ENCODE results near the gene FCER1G. TPM values are rescaled to one million over a fixed set of nuclear protein-coding genes. Genes with fewer than 3 reads are reported as not detected.
A peak's percentile ranks its signal among the peaks of the same experiment; 100 is the strongest.

Gene FCER1G
- total and polyA plus RNA-seq, 9 of the 15 experiments (the other 6 are each of a cell fraction or from before 2014, with no cell fraction given) = 0.15 to 0.69 (median 0.31) TPM; not detected in 2

- peaks cover 15 to 23% of the 10 kb centered on the region in 2 experiments; a peak in 4 of 5 replicates for H3K4me1 ChIP-seq (replicated peaks in 1 of 2; ENCODE audit: control insufficient read depth in 2 of 2, insufficient read depth in 2 of 2, low read length in 2 of 2)
- intact Hi-C loops (cut with micrococcal nuclease) (loop anchor here (2.0 kb wide), 1 partner anchor 31 kb away; no protein-coding TSS in a partner anchor), in situ Hi-C loops (cut with MboI) (no loop called here)
- H3K4me3 ChIP-seq = no peak overlapping the region
- peaks cover 19% of the 10 kb centered on the region for H3K79me2 ChIP-seq (ENCODE audit: control insufficient read depth, insufficient read depth, low read length)
- WGBS (ENCODE audit: insufficient coverage, low coverage, missing lambda C conversion rate) = 70% methylated on average over 7 of the region's 7 CpGs
- no peaks in the 10 kb centered on the region for H4K20me1 ChIP-seq (replicated peaks; ENCODE audit: control insufficient read depth, insufficient read depth, low read length)
- FAIRE-seq (no peak), ATAC-seq (no peak), DNase-seq (ENCODE audit: extremely low read depth in 1 of 4, low spot score in 3 of 4) (peak in 2 of 4 experiments; percentile 43)
- H2AFZ ChIP-seq (ENCODE audit: low read depth, low read length) = no peak overlapping the region
- ChIA-PET CTCF (ENCODE audit: low intra/inter-chr PET ratio) (interaction anchor here (0.7 to 1.1 kb wide), 2 partner anchors 15 to 258 kb away, joined by 3 to 4 read pairs; no protein-coding TSS in a partner anchor), POLR2A (interaction anchor here (1.1 to 2.0 kb wide), 2 partner anchors 11 to 16 kb away, joined by 4 to 8 read pairs; no protein-coding TSS in a partner anchor)
- H3K9me1 ChIP-seq (ENCODE audit: control insufficient read depth, insufficient read depth, low read length) = no peaks in the 10 kb centered on the region
- H3K27me3 ChIP-seq (ENCODE audit: control insufficient read depth in 2 of 2, insufficient read depth in 2 of 2, low read length in 2 of 2) = no peaks in the 10 kb centered on the region
- H3K9ac ChIP-seq (ENCODE audit: insufficient read depth in 1 of 2, low read depth in 2 of 2, low read length in 2 of 2) = no peak overlapping the region
- no peak overlapping the region for H3K4me2 ChIP-seq (ENCODE audit: insufficient read depth, low read length)
- H3K36me3 ChIP-seq (ENCODE audit: control insufficient read depth, insufficient read depth, low read length) = peaks cover 15% of the 10 kb centered on the region
- no TSS peak for BruUV-seq (replicated peaks)
- H3K9me3 ChIP-seq (replicated peaks; ENCODE audit: control insufficient read depth, insufficient read depth, low read depth, low read length) = no peaks in the 10 kb centered on the region
- H3K27ac ChIP-seq (ENCODE audit: extremely low read depth, low read depth, low read length) = no peak overlapping the region
- TF ChIP-seq KDM1A (IDR thresholded peaks at IDR 0.05) = peak in 1 of 2 experiments; percentile 72; a peak in 2 of 4 replicates
- no peak for TF ChIP-seq POLR2AphosphoS5 (IDR thresholded peaks at IDR 0.05; ENCODE audit: control insufficient read depth, insufficient read depth, low read depth, low read length)
- TF ChIP-seq FOSL1 (tag; conservative IDR thresholded peaks at IDR 0.05) = 0 out of 2 replicates have a peak, but pooled peaks have one; percentile 21
- TF ChIP-seq, protein P1, sequence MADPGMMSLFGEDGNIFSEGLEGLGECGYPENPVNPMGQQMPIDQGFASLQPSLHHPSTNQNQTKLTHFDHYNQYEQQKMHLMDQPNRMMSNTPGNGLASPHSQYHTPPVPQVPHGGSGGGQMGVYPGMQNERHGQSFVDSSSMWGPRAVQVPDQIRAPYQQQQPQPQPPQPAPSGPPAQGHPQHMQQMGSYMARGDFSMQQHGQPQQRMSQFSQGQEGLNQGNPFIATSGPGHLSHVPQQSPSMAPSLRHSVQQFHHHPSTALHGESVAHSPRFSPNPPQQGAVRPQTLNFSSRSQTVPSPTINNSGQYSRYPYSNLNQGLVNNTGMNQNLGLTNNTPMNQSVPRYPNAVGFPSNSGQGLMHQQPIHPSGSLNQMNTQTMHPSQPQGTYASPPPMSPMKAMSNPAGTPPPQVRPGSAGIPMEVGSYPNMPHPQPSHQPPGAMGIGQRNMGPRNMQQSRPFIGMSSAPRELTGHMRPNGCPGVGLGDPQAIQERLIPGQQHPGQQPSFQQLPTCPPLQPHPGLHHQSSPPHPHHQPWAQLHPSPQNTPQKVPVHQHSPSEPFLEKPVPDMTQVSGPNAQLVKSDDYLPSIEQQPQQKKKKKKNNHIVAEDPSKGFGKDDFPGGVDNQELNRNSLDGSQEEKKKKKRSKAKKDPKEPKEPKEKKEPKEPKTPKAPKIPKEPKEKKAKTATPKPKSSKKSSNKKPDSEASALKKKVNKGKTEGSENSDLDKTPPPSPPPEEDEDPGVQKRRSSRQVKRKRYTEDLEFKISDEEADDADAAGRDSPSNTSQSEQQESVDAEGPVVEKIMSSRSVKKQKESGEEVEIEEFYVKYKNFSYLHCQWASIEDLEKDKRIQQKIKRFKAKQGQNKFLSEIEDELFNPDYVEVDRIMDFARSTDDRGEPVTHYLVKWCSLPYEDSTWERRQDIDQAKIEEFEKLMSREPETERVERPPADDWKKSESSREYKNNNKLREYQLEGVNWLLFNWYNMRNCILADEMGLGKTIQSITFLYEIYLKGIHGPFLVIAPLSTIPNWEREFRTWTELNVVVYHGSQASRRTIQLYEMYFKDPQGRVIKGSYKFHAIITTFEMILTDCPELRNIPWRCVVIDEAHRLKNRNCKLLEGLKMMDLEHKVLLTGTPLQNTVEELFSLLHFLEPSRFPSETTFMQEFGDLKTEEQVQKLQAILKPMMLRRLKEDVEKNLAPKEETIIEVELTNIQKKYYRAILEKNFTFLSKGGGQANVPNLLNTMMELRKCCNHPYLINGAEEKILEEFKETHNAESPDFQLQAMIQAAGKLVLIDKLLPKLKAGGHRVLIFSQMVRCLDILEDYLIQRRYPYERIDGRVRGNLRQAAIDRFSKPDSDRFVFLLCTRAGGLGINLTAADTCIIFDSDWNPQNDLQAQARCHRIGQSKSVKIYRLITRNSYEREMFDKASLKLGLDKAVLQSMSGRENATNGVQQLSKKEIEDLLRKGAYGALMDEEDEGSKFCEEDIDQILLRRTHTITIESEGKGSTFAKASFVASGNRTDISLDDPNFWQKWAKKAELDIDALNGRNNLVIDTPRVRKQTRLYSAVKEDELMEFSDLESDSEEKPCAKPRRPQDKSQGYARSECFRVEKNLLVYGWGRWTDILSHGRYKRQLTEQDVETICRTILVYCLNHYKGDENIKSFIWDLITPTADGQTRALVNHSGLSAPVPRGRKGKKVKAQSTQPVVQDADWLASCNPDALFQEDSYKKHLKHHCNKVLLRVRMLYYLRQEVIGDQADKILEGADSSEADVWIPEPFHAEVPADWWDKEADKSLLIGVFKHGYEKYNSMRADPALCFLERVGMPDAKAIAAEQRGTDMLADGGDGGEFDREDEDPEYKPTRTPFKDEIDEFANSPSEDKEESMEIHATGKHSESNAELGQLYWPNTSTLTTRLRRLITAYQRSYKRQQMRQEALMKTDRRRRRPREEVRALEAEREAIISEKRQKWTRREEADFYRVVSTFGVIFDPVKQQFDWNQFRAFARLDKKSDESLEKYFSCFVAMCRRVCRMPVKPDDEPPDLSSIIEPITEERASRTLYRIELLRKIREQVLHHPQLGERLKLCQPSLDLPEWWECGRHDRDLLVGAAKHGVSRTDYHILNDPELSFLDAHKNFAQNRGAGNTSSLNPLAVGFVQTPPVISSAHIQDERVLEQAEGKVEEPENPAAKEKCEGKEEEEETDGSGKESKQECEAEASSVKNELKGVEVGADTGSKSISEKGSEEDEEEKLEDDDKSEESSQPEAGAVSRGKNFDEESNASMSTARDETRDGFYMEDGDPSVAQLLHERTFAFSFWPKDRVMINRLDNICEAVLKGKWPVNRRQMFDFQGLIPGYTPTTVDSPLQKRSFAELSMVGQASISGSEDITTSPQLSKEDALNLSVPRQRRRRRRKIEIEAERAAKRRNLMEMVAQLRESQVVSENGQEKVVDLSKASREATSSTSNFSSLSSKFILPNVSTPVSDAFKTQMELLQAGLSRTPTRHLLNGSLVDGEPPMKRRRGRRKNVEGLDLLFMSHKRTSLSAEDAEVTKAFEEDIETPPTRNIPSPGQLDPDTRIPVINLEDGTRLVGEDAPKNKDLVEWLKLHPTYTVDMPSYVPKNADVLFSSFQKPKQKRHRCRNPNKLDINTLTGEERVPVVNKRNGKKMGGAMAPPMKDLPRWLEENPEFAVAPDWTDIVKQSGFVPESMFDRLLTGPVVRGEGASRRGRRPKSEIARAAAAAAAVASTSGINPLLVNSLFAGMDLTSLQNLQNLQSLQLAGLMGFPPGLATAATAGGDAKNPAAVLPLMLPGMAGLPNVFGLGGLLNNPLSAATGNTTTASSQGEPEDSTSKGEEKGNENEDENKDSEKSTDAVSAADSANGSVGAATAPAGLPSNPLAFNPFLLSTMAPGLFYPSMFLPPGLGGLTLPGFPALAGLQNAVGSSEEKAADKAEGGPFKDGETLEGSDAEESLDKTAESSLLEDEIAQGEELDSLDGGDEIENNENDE (IDR thresholded peaks at IDR 0.05; ENCODE audit: low read depth, low read length) = no peak
- TF ChIP-seq, protein P2, sequence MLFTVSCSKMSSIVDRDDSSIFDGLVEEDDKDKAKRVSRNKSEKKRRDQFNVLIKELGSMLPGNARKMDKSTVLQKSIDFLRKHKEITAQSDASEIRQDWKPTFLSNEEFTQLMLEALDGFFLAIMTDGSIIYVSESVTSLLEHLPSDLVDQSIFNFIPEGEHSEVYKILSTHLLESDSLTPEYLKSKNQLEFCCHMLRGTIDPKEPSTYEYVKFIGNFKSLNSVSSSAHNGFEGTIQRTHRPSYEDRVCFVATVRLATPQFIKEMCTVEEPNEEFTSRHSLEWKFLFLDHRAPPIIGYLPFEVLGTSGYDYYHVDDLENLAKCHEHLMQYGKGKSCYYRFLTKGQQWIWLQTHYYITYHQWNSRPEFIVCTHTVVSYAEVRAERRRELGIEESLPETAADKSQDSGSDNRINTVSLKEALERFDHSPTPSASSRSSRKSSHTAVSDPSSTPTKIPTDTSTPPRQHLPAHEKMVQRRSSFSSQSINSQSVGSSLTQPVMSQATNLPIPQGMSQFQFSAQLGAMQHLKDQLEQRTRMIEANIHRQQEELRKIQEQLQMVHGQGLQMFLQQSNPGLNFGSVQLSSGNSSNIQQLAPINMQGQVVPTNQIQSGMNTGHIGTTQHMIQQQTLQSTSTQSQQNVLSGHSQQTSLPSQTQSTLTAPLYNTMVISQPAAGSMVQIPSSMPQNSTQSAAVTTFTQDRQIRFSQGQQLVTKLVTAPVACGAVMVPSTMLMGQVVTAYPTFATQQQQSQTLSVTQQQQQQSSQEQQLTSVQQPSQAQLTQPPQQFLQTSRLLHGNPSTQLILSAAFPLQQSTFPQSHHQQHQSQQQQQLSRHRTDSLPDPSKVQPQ (CRISPR knock-in tag; IDR thresholded peaks at IDR 0.05; ENCODE audit: borderline replicate concordance) = no peak
Measured at GRCh38 chr1:161223805-161224694, 9.0 kb downstream of the FCER1G start.
